GM12865 (cell line): Measurements from ENCODE around the gene NUDT8.

Source experiments
- DNase-seq: peaks from one replicate; pipeline ENCODE4 v3.0.0; 2010; ENCODE audit warnings: low read depth
- H3K4me3 ChIP-seq: 2 replicates; pipeline ENCODE4 v1.5.1; 2011; ENCODE audit warnings: mild to moderate bottlenecking, low read depth, low read length, control low read depth
- CTCF ChIP-seq: IDR thresholded peaks from 2 replicates; pipeline ENCODE4 v1.5.1; 2011; ENCODE audit warnings: low read length, control low read depth, low read depth, inconsistent platforms; ENCODE audit not compliant: insufficient read depth; ENCODE audit errors: missing control alignments

NUDT8 gene

GRCh38 chr11:67633758-67634365 lies 4.1 kb upstream of the NUDT8 start:
- TF ChIP-seq CTCF: no peak
- no peak for DNase-seq
- no peak overlapping the region for H3K4me3 ChIP-seq

GRCh38 chr11:67632982-67633755 lies 3.4 kb upstream of the NUDT8 start:
- TF ChIP-seq CTCF: no peak
- no peak overlapping the region for H3K4me3 ChIP-seq
- no peak for DNase-seq

GRCh38 chr11:67632175-67632981 lies 2.6 kb upstream of the NUDT8 start:
- no peak for TF ChIP-seq CTCF
- DNase-seq: no peak
- no peak overlapping the region for H3K4me3 ChIP-seq

- no peak overlapping the region for H3K4me3 ChIP-seq
- DNase-seq: no peak
- no peak for TF ChIP-seq CTCF
These were observed 2.1 kb upstream of the NUDT8 start for GRCh38 chr11:67631853-67632174.

GRCh38 chr11:67631411-67631810 lies 1.7 kb upstream of the NUDT8 start:
- no peak for TF ChIP-seq CTCF
- DNase-seq: no peak
- no peak overlapping the region for H3K4me3 ChIP-seq

- DNase-seq: no peak
- no peak for TF ChIP-seq CTCF
- peak overlapping the region; percentile 85 for H3K4me3 ChIP-seq
These were observed 1.2 kb upstream of the NUDT8 start for GRCh38 chr11:67630943-67631331.
